ENCODE data around the gene CYP46A1. TPM values are rescaled to one million over a fixed set of nuclear protein-coding genes. Genes with fewer than 3 reads are reported as not detected.

CYP46A1 gene
- total RNA-seq, 2 donors from 2014 or later = 1.3 TPM

DNA sequence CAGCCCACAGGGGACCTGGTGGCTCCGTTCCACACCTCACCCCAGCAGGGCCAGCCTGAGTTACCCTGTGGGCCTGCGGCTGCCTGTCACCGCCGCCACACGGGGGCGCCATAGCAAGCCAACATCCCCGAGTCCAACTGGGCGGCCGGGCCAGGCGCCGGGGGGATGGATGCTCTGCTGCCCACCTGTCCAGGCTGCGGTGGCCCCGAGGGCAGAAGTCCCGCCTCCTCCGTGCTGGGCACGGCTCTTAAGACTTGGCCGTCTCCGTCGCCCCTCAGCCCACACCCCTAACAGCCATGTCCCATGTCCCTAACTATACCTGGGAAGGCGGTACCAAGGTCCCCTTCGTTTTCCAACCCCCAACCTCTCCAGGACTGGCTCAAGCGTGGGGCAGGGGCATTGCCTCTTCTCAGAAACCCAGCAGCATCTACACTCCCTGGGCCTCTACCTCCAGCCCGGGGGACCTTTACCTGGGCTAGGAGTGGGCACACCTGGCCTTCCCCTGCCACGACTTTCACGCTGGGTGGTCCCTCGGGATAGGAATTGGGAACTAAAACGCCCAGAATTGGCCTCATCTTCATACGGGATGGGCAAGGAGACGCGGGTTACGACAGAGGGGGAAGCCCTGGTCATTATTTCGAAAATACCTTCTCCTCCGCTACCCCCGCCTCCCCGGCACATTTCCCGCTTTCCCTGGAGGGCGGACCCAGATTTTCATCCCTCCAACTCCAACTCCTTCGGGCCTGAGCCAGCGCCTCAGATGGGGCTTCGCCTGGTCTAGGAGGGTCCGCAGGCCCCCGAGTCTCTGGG, 1.1 kb upstream of the CYP46A1 start:
- intact Hi-C loops (cut with DNase I) = loop anchor here in 1 of 2 donors (5.0 kb wide), 1 partner anchor 204 kb away; no protein-coding TSS in a partner anchor
- peak; percentile 93 for DNase-seq (ENCODE audit: low spot score)

DNA sequence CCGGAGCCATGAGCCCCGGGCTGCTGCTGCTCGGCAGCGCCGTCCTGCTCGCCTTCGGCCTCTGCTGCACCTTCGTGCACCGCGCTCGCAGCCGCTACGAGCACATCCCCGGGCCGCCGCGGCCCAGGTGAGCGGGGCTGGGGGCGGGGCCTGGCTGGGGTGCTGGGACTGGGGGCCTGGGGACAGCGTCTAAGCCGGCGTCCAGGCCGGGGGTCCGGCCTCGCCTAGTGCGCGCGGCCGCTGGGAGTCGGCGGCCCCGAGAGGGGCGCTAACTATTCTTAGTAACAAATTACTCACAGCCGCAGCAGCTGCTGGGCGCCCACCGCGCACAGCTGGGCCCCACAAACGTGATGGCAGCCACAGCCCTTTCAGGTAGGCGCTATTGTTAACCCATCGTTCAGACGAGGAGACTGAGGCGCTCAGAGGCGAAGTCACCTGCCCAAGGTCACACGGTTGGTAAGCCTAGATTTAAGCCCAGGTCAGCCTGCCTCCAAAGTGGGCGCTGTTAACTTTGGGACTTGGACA, 374 bp downstream of the CYP46A1 start:
- no peak for DNase-seq (ENCODE audit: low spot score)
- intact Hi-C loops (cut with DNase I) = loop anchor here in 1 of 2 donors (5.0 kb wide), 1 partner anchor 203 kb away; no protein-coding TSS in a partner anchor

DNA sequence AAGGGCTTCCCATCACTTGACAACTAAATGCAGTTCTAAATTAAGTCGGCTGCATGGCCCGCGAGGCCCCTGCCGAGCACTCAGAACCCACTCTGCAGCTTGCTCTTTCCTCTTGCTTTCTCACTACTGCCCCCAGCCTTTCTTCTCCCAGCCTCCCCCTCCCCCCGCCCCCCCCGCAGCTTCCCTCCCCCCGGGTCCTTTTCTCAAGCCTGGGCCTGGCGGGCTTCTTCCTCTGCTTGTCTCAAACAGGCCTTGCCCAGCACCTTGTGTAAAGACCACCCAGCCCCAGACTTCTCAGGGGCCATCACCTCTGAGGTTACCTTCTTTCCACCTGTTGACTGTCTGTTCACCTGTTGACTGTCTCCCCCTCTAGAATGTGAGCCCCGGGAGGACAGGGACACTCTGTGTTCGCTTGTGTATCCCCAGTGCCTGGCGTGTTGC, 1.1 kb downstream of the CYP46A1 start:
- DNase-seq (ENCODE audit: low spot score) = peak; percentile 56
- intact Hi-C loops (cut with DNase I) = no loop called here

DNA sequence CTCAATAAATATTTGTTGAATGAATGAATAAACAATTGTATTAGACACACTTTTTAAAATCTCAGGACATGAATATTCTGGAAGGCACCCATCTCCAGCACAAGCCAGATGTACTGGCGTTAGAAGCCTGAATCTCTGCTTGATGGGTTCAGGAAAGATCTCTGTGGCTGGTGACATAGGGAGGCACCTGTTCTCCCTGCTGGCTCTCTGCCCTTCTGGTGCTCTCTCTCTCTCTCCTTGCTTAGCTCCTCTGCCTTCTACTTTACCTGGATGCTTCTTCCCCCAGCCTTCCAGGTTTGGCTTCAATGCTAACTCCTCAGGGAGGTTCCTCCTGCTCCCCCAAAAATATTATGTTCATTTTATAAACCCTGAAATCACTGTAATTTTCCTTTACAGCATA, 1.5 kb downstream of the CYP46A1 start:
- intact Hi-C loops (cut with DNase I) = no loop called here
- DNase-seq (ENCODE audit: low spot score) = no peak

DNA sequence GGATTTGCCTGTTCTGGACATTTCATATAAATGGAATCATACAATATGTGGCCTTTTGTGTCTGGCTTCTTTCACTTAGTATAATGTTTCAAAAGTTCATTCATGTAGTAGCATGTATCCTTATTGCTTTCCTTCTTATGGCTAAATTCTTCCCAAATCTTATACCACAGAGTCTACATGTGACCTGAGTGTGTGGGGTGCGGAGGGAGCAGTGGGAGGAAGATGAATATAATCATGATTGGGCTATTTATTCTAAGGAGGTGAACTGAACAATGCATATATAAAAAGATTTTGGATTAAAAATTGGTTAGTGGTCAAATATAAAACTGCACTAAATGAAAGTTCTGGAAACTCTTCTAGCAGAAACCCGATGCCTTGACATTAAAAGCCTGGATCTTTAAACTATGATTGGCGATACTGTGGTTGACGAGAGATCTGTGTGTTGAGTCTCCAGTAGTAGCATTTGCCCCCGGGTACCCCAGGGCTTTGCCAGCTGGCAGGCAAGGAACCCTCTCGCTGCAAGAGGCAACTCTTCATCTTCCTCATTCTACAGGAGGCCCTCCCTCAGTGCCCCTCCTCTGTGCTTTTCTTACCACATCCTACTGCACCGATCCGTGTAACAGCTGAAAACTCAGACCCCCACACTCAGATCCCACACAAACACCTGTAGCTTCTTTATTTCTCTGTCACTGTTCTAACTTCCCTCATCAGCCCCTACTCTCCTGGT, 2.6 kb downstream of the CYP46A1 start:
- no peak for DNase-seq (ENCODE audit: low spot score)
- intact Hi-C loops (cut with DNase I) = no loop called here

DNA sequence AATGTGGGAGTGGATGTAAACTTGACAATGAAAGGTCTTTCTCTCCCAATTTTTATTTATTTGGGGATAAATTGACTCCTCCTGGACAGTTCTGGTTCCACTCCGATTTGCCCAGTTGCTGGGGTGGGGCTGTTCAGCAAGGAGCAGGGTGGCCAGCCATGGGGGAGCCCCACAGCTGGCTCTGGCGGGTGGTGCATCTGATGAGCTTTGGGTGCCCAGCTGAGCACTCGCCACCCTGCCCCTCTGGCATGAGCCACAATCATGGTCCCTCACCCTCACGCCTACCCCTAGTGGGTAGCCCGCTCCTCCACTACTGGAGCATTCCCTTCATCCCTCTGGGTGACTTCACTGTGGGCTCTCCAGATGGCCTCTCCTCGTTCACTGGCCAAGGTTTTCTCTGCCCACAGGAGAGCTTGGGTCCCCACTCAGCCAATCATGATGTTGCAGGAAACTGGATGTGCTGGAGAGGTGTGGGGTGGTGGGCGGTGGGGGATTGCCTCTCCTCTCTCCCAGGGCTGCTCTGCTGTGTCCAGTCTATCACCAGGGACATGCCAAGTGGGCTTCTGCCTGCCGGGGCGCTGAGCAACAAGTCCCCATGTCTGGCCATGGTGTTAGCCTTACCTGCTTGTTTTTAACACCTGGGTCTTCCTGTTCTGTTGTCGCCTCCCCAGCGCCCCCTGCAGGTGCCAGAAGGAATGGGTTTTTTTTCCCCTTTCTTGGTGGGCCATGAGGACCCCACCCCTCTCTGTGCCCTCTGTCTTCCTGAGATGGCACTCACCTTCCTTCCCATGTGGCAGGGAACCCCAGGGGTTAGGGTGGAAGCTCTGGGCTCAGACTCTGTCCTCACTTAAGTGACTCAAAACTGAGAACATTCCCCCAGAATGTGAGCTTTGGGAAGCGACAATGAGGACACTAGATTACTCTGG, 3.4 kb downstream of the CYP46A1 start:
- intact Hi-C loops (cut with DNase I) = no loop called here
- DNase-seq (ENCODE audit: low spot score) = peak; percentile 48

DNA sequence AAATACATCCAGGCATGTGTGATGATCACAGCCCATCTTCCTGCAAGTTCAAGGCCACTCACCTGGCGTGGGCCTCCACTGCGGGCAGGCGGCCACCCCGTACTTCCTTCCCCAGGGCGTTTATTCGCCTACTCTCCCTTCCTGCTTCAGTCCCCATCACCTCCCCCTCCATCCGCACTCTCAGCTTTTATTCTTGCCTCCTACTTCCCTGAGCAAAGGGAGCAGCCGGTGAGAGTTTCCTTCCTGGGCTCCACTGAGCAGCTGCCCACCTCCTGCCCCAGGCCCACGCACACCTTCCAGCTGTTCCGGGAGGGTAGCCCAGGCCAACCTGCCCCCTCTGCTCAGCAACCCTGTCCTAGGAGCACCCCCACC, 4.1 kb downstream of the CYP46A1 start:
- intact Hi-C loops (cut with DNase I) = no loop called here
- DNase-seq (ENCODE audit: low spot score) = peak; percentile 60

DNA sequence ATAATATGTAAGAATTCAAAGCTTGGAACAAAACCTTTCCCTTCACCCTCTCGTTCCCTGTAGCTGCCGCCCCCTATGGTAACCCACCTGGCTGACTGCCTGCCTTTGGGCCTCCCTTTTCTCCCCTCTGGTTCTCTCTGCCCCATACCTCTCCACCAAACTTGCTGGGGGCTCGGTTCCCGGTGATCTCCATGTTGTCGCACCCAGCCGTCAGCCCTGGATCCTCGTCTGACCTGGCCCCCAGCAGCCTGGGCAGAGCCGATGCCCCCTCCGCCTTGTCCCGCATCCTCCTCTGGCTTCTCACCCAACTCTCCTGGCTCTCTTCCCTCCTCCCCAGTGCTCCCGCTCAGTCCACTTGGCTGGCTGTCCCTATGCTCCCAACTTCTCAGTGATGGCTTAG, 4.5 kb downstream of the CYP46A1 start:
- intact Hi-C loops (cut with DNase I) = no loop called here
- peak; percentile 69 for DNase-seq (ENCODE audit: low spot score)

DNA sequence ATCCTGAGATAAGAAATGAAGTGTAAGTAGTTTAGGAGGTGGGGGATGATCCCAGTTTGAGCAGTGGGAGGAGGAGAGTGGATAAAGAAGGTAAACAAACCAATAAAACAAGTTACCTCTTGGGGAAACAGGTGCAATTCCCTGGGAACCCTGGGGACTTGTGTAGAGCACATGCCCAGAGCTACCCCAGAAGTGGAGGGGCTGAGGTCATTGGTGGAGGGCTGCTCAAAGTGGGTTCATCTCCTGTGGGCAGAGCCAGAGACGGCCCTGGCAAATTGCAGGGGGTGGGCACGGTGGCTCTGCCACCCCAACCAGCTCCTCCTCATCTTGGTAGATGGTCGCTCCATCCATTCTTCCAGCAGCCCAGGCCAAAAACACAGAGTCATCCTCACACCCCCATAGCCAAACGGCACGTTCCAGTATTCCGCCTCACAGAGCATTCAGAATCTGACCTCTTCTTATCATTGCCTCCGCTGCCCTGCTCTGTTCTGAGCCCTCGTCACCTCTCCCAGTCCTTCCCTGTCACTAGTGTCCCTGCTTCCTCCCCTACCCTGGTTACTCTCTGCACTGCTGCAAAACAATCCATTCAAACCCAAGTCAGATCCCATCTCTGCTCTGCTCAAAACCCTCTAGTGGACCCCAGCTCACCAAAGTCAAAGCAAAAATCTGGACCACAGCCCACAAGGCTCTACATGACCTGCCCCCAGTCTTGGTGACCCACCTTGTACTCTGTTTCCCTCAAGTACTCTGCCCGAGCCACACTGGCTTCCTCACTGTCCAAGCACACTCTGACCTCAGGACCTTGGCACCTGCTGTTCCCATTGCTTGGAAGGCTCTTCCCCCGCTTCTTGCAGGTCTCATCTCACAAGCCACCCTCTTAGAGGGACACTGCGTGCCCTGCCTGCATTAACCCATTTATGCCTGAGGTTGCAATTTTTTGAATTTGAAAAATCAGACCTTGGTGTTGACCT, 5.5 kb downstream of the CYP46A1 start:
- DNase-seq (ENCODE audit: low spot score) = peak; percentile 50
- intact Hi-C loops (cut with DNase I) = no loop called here

DNA sequence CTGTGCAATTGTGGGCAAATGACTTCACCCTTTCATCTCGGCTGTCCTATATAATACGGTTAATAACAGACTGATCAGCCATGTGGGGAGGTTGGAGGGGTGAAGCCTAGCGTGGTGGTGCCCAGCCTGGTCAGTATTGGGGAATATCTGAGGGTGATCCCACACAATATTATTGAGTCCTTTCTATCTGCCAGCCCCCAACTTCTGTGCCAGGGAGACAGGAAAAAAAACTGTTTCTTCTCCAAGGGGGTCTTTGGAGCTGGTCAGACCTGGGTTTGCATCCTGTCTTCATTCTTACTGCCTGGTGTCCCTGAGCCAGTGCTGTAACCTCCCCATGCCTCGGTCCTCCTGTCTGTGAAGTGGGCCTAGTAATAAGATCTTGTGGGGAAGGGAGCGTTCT, 6.5 kb downstream of the CYP46A1 start:
- intact Hi-C loops (cut with DNase I) = no loop called here
- DNase-seq (ENCODE audit: low spot score) = no peak

DNA sequence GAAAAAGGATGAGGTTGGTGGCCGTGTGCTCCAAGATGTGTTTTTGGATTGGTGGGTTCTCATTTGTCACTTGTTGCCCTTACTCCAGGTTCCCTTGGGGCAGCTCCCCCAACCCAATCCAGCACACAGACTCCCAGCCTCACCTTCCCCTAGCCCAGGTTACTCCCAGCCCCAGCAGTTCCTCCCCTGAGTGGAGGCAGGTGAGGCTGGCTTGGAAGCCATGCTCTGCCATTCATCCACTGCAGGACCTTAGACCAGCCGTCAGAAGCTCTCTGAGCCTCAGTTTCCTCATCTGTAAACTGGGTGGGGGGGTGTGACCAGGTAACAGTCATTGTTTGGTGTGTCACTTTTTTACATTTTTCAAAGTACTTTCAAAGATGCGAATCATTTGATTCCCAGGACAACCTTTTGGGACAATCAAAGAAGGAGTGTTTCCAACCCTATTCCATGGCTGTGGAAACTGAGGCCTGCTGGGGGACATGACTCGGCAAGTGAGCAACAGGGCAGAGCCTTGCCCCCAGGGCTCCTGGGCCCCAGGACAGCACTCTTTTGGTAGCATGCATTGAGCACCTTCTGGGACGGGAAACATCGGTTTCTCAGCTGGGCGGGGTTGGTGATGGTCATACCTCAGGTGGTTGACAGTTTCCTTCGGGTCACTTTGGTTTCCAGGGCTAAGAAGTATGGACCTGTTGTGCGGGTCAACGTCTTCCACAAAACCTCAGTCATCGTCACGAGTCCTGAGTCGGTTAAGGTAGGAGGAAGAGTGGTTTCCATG, 7.2 kb downstream of the CYP46A1 start:
- peak; percentile 64 for DNase-seq (ENCODE audit: low spot score)
- intact Hi-C loops (cut with DNase I) = no loop called here

DNA sequence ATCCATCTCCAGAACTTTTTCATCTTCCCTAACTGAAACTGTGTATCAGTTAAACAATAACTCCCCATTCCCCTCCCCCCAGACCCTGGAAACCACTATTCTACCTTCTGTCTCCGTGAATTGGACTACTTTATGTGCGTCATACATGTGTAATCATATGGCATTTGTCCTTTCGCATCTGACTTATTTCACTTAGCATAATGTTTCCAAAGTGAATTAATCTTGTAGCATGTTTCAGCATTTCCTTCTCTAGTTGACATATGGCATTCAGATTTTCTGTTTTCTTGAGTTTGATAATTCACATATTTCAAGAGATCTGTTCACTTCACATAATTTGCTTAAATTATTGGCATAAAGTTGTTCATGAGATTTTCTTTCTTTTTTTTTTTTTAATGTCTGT, 9.8 kb downstream of the CYP46A1 start:
- intact Hi-C loops (cut with DNase I) = no loop called here
- no peak for DNase-seq (ENCODE audit: low spot score)

DNA sequence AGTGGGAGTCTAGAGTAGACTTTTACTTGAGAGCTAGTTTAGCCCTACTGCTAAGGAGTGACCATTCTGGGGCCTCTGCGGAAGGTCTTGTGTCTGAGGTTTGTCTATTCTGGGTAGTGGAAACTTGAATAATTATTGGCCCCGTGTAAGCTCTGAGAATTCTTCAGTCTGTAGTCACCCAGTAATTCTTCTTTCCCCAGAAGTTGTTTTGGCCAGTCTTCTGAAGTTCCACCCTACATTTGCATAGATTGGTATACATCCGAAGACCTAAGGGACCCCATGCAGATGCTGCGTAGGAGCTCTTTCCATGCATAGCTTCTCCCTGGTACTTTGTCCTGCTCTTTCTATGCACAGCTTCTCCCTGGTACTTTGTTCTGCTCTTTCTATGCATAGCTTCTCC, 12.8 kb downstream of the CYP46A1 start:
- no peak for DNase-seq (ENCODE audit: low spot score)
- intact Hi-C loops (cut with DNase I) = no loop called here

DNA sequence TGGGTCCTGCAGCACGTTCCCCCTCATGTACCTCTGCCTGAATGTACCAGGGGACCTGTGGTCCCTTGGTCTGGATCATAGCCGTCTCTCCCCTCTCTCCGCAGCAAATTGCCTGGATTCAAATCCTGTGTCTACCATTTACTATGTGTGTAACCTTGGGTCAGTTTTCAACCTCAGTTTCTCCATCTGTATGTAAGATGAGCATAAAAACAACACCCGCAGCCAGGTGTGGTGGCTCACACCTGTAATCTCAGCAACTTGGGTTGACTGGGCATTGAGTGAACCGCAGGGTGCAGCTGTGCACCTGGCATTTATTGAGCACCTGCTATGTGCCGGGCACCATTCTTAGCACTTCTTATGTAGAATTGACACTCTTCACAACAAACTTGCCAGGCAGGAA, 14.1 kb downstream of the CYP46A1 start:
- DNase-seq (ENCODE audit: low spot score) = no peak
- intact Hi-C loops (cut with DNase I) = no loop called here

DNA sequence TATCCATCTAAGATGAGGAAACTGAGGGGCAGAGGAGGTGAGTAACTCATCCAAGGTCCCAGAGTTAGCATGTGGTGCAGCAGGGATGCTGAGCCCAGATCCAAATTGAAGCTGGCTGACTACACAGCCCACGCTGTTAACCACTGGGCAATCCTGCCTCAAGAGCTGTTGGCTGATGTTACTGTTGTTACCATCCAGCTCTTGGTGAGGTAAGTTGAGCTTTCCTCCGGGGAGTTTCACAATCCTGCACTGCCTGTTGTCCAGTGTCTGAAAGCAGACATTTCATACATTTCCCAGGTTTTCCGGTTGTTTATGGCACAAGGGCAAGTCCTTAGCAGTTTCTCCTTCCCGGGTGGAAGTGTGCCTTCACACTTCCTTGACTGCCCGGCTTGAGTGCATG, 14.5 kb downstream of the CYP46A1 start:
- intact Hi-C loops (cut with DNase I) = no loop called here

DNA sequence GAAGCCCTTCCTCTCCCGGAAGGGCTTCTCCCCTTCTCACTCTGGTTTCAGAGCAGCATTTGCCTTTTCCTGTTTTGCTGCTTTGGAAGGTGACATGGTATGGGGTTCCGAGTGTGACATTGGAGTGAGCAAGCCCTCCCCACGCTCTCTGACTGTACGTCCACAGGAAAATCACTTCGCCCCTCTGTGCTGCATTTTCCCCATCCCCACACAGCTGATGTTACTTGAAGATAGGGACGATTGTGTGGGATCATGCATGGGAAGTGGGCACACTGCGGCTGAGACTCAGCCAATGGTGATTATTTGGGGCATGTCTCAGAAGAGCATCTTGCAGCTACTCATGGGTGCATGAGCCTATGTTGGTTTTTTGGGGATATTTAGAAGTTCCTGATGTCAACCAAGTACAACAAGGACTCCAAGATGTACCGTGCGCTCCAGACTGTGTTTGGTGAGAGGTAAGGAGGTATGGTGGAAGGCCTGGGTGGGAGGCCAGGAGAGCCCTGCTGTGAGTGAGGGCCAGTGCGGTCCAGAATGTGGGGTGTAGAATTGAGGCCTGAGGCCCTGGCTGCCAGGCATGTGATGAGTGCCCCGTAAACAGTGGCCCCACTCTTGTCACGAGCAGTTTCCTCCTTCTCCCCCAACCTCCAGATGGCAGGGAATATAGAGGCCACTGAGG, 15.1 kb downstream of the CYP46A1 start:
- peak; percentile 53 for DNase-seq (ENCODE audit: low spot score)
- intact Hi-C loops (cut with DNase I) = no loop called here

More for the DNA sequence above, 14.5 kb downstream of the CYP46A1 start:
- DNase-seq (ENCODE audit: low spot score) = peak; percentile 43

DNA sequence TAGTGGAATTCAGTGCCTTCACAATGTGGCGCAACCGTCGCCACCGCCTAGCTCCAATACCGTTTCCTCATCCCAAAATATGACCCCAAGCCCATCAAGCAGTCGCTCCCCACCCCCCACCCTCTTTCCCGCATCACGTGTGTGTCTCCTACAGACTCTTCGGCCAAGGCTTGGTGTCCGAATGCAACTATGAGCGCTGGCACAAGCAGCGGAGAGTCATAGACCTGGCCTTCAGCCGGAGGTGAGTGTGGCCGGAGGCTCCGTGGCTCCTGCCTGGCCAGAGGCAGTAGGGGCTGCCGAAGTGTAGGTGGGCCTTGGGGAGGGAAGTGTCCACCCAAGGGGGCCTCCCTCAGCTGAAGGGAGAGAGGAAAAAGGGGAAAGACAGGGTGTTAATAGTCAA, 15.8 kb downstream of the CYP46A1 start:
- peak; percentile 61 for DNase-seq (ENCODE audit: low spot score)
- intact Hi-C loops (cut with DNase I) = no loop called here
